B cell (primary cell): Measurements from ENCODE around the gene PMVK. TPM values are rescaled to one million over a fixed set of nuclear protein-coding genes. Genes with fewer than 3 reads are reported as not detected.

Experiments
- polyA plus RNA-seq: library from polyadenylated mRNA; depleted of rRNA; stranded (reverse); fragments of >200 nt; gene quantifications from 2 replicates; pipeline ENCODE4 v1.2.3, GENCODE V29; 2012
- small RNA-seq: library from RNA; depleted of rRNA; stranded (forward); fragments of <200 nt; gene quantifications from one replicate; pipeline ENCODE3, GENCODE V24; 2012; ENCODE audit warnings: low replicate concordance, low read depth; ENCODE audit not compliant: insufficient read length
- total RNA-seq, 2 donors: library from RNA; stranded (reverse); fragments of 120-200 nt in 1 of 2; gene quantifications; 1 replicate in 1 of 2; 2 replicates in 1 of 2; pipeline versions ENCODE4 v1.2.3 to v1.2.4, GENCODE V29; 2013 to 2022

The PMVK gene
- total and polyA plus RNA-seq, 2 donors (not counting 1 experiment from before 2014, with no cell fraction given), result 15.0 to 15.4 TPM

Small RNAs within 50 kb of the gene (small RNA-seq; reads per million reads assigned to genes)
- gene MIR4258 (not detected), gene RF00017 (not detected)

Other genes with a start within 250 kb of the PMVK start
- 0.17 and 0.29 TPM in 2 replicates for gene KCNN3, start 66.4 kb downstream of the PMVK start, total RNA-seq
- 0.56 and 0.82 TPM in 2 replicates for gene KCNN3, start 66.4 kb downstream of the PMVK start, polyA plus RNA-seq
- gene PBXIP1, start 19.4 kb upstream of the PMVK start, total RNA-seq, result 212 and 219 TPM in 2 replicates
- gene PBXIP1, start 19.4 kb upstream of the PMVK start, polyA plus RNA-seq, result 77.6 and 88.8 TPM in 2 replicates
- gene PYGO2, start 25.1 kb upstream of the PMVK start, total RNA-seq, result 47.5 and 52.7 TPM in 2 replicates
- 13.0 and 22.2 TPM in 2 replicates for gene PYGO2, start 25.1 kb upstream of the PMVK start, polyA plus RNA-seq
- 59.0 and 61.4 TPM in 2 replicates for gene SHC1, start 34.0 kb upstream of the PMVK start, total RNA-seq
- 50.1 and 64.0 TPM in 2 replicates for gene SHC1, start 34.0 kb upstream of the PMVK start, polyA plus RNA-seq
- gene CKS1B, start 38.0 kb upstream of the PMVK start, total RNA-seq, result 16.8 and 17.5 TPM in 2 replicates
- 24.4 and 33.0 TPM in 2 replicates for gene CKS1B, start 38.0 kb upstream of the PMVK start, polyA plus RNA-seq
- gene FLAD1, start 46.6 kb upstream of the PMVK start, total RNA-seq, result 49.6 and 51.4 TPM in 2 replicates
- gene FLAD1, start 46.6 kb upstream of the PMVK start, polyA plus RNA-seq, result 68.9 and 83.0 TPM in 2 replicates
- gene LENEP, start 56.9 kb upstream of the PMVK start, total RNA-seq, result 1.7 and 2.0 TPM in 2 replicates
- gene LENEP, start 56.9 kb upstream of the PMVK start, polyA plus RNA-seq, result not detected in 2 replicates
- gene ZBTB7B, start 66.1 kb upstream of the PMVK start, total RNA-seq, result 55.7 and 66.0 TPM in 2 replicates
- 56.4 and 67.3 TPM in 2 replicates for gene ZBTB7B, start 66.1 kb upstream of the PMVK start, polyA plus RNA-seq
- gene DCST2, start 97.1 kb upstream of the PMVK start, total RNA-seq, result 0.89 and 0.90 TPM in 2 replicates
- gene DCST2, start 97.1 kb upstream of the PMVK start, polyA plus RNA-seq, result 2.9 and 5.4 TPM in 2 replicates
- gene DCST1, start 97.1 kb upstream of the PMVK start, total RNA-seq, result not detected in 2 replicates
- gene DCST1, start 97.1 kb upstream of the PMVK start, polyA plus RNA-seq, result 0.22 and 0.52 TPM in 2 replicates
- 14.6 and 17.0 TPM in 2 replicates for gene ADAM15, start 114.6 kb upstream of the PMVK start, total RNA-seq
- gene ADAM15, start 114.6 kb upstream of the PMVK start, polyA plus RNA-seq, result 28.4 and 35.1 TPM in 2 replicates
- gene EFNA4, start 127.0 kb upstream of the PMVK start, total RNA-seq, result 8.4 and 9.9 TPM in 2 replicates
- gene EFNA4, start 127.0 kb upstream of the PMVK start, polyA plus RNA-seq, result 6.5 and 10.6 TPM in 2 replicates
- 1.6 and 3.7 TPM in 2 replicates for gene EFNA3, start 142.1 kb upstream of the PMVK start, total RNA-seq
- gene EFNA3, start 142.1 kb upstream of the PMVK start, polyA plus RNA-seq, result 1.8 and 3.2 TPM in 2 replicates
- gene EFNA1, start 191.2 kb upstream of the PMVK start, total RNA-seq, result 0.56 TPM in 1 of 2 replicates, not detected in the other
- 0.28 and 1.5 TPM in 2 replicates for gene EFNA1, start 191.2 kb upstream of the PMVK start, polyA plus RNA-seq
- 61.3 and 62.8 TPM in 2 replicates for gene SLC50A1, start 199.1 kb upstream of the PMVK start, total RNA-seq
- gene SLC50A1, start 199.1 kb upstream of the PMVK start, polyA plus RNA-seq, result 86.8 and 109 TPM in 2 replicates
- 39.9 and 41.7 TPM in 2 replicates for gene DPM3, start 203.8 kb upstream of the PMVK start, total RNA-seq
- gene DPM3, start 203.8 kb upstream of the PMVK start, polyA plus RNA-seq, result 68.0 and 97.3 TPM in 2 replicates
- gene KRTCAP2, start 236.6 kb upstream of the PMVK start, total RNA-seq, result 136 and 151 TPM in 2 replicates
- 190 and 259 TPM in 2 replicates for gene KRTCAP2, start 236.6 kb upstream of the PMVK start, polyA plus RNA-seq
- gene TRIM46, start 237.1 kb upstream of the PMVK start, total RNA-seq, result 1.3 and 2.6 TPM in 2 replicates
- 3.4 TPM in 2 replicates for gene TRIM46, start 237.1 kb upstream of the PMVK start, polyA plus RNA-seq